Measurements from ENCODE around the gene CNTN4.

The CNTN4 gene

DNA sequence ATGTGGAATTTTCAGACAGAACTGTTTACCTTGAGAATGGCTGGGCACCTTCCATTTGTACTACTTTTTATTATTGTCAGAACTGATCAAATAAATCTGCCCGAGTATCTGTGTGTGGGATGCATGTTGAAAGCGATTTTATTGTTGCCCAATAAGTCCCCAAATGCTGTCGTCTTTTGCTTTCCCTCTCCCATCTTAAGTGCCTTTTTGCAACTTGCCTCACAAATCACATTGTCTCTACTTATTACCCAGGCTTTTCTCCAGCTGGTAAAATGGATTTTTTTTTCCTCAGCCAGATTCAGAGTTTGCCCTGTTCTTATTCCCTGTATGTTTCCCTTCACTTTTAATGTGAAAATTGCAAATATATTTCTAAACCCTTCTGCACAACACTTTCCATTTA is 163.1 kb downstream of the CNTN4 start:
- H3K4me3 ChIP-seq (ENCODE audit: low read depth, low read length): no peak overlapping the region
- TF ChIP-seq, protein P1, sequence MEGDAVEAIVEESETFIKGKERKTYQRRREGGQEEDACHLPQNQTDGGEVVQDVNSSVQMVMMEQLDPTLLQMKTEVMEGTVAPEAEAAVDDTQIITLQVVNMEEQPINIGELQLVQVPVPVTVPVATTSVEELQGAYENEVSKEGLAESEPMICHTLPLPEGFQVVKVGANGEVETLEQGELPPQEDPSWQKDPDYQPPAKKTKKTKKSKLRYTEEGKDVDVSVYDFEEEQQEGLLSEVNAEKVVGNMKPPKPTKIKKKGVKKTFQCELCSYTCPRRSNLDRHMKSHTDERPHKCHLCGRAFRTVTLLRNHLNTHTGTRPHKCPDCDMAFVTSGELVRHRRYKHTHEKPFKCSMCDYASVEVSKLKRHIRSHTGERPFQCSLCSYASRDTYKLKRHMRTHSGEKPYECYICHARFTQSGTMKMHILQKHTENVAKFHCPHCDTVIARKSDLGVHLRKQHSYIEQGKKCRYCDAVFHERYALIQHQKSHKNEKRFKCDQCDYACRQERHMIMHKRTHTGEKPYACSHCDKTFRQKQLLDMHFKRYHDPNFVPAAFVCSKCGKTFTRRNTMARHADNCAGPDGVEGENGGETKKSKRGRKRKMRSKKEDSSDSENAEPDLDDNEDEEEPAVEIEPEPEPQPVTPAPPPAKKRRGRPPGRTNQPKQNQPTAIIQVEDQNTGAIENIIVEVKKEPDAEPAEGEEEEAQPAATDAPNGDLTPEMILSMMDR (IDR thresholded peaks at IDR 0.05; ENCODE audit: low read depth, low read length): no peak

DNA sequence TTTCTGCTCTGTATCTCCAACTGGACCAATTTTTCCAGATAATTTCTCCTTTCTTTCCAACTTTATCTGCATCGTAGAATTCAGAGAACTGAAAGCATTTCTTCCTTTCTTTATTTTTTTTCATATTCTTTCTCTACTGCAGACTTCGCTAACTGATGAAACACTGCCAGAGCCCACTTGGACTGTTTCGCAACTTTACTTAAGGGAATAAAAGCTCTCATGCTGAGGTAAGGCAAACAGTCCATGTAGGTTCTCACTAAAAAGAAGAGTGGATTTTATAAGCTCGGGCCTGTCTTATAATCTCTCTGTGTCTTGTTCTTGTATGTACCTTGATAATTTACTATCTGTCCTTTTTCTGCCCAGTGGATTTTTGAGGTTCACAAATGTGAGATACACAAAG is 163.5 kb downstream of the CNTN4 start:
- H3K4me3 ChIP-seq (ENCODE audit: low read depth, low read length): no peak overlapping the region
- TF ChIP-seq, protein P1 (IDR thresholded peaks at IDR 0.05; ENCODE audit: low read depth, low read length): no peak

DNA sequence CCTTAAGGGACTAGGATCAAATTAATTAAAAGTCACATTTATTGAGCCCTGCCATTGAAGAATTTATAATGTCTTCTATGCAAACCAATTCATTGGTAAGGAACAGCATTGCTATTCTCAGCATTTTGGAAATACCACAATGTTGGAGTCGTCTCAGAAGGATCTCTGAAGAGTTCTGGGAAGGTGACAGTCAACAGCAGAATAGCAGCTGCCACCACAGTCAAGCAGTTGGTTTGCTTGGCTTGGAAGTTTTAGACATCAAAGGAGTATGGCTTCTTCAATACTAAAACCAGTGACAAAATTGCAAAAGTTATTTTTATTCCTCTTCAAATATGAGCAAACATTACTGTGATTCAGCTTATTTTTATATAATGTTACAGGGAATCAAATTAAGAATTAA is 167.9 kb downstream of the CNTN4 start:
- H3K4me3 ChIP-seq (ENCODE audit: low read depth, low read length): no peak overlapping the region
- TF ChIP-seq, protein P1 (IDR thresholded peaks at IDR 0.05; ENCODE audit: low read depth, low read length): no peak

DNA sequence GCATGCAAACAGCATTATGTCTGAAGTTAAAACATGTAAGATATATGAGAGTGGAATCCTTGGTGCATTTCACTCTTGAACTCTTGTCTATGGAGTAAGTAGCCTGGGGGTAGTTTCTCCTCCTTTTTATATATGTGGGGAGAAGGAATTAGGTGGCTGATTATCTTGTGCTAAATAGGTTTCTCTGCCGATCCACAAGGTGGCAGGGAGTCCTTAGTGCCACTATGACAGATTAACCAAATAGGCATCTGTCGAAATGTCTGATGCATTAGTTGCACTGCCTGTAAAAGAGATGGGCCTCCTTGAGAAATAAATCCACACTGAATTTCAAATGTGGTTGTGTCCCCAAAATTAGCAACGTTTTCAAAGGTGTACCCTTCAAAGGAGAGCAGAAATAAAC is 170.1 kb downstream of the CNTN4 start:
- TF ChIP-seq, protein P1 (IDR thresholded peaks at IDR 0.05; ENCODE audit: low read depth, low read length): no peak
- H3K4me3 ChIP-seq (ENCODE audit: low read depth, low read length): no peak overlapping the region

DNA sequence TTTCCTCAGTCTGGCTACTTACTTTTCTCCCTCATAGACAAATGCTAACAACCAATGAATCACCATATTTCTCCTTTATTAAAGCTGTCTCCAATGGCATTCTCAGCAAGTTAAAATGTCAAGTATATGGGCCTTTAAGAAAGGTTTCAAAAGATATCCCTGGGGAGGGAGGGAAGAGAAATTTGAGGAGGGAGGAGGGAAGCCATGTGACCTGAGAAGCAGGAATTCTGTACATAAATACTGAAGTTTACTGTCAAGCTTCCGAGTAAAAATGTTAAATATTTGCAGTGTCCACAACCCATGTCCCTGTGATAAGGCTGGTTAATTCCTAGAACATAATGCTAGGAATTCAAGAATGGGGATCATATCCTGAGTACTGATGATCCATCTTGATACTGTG is 175.9 kb downstream of the CNTN4 start:
- TF ChIP-seq, protein P1 (IDR thresholded peaks at IDR 0.05; ENCODE audit: low read depth, low read length): no peak
- no peak overlapping the region for H3K4me3 ChIP-seq (ENCODE audit: low read depth, low read length)

DNA sequence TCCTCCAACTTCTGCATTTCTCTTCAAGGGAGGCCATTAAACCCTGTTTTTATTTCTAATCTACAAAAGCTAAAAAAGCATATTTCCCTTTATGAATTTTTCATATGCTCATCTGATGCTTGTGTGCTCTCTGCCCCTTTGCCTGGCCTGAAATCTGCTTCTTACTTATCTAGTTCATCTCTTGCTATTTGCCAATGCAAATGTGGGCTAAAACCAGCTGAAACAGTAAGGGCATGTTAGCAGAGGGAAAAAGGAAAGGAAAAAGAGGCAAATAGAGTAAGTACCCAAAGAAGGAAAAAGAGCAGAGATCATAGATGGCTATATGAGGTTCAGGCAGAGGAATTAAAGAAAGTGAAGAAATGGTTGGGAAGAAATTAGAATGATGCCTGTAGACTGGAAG is 185.2 kb downstream of the CNTN4 start:
- TF ChIP-seq, protein P1 (IDR thresholded peaks at IDR 0.05; ENCODE audit: low read depth, low read length): no peak
- no peak overlapping the region for H3K4me3 ChIP-seq (ENCODE audit: low read depth, low read length)

DNA sequence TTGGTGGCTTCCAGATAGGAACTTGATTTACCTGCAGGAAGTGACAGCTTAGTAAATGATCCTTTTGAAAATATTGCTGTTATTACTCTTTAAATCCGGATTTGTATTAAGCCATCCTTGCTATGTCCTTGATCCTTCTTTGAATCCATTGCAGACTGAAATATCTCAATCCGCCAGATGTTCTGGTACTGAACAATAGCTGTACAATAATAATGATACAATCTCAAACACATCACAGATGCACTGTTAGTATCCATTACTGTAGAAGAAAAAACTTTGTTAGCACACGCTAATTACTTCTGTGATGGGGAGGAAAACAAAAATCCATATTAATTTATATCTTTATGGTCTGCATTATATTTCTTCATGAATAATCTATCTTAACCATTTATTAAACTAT is 202.3 kb downstream of the CNTN4 start:
- TF ChIP-seq, protein P1 (IDR thresholded peaks at IDR 0.05; ENCODE audit: low read depth, low read length): no peak
- H3K4me3 ChIP-seq (ENCODE audit: low read depth, low read length): no peak overlapping the region

Data from WI38 (cell line).